ENCODE data around the gene PAQR6.

PAQR6 gene

GRCh38 chr1:156247460-156248322, at the start of gene PAQR6:
TSS of gene PAQR6 (minus strand) at chr1:156248056. CDS start at chr1:156246731, 1,325 bp downstream.
- DNase-seq: peak; percentile 9

GRCh38 chr1:156295391-156295947, 47.6 kb upstream of the PAQR6 start, which contains the start of gene GLMP:
TSS of gene GLMP (minus strand) at chr1:156295679. CDS start at chr1:156295645, 34 bp downstream.
- DNase-seq: peak; percentile 87

GRCh38 chr1:156293895-156294294, 46.0 kb upstream of the PAQR6 start:
- no peak for DNase-seq

GRCh38 chr1:156293098-156293434, 45.2 kb upstream of the PAQR6 start:
- no peak for DNase-seq

GRCh38 chr1:156291226-156292061, 43.6 kb upstream of the PAQR6 start:
- peak; percentile 91 for DNase-seq

- no peak for DNase-seq
Measured at GRCh38 chr1:156289857-156290256, 42.0 kb upstream of the PAQR6 start.

- DNase-seq: no peak
Measured at GRCh38 chr1:156286061-156286460, 38.2 kb upstream of the PAQR6 start.

GRCh38 chr1:156285437-156285836, 37.6 kb upstream of the PAQR6 start:
- no peak for DNase-seq

- DNase-seq: no peak
Measured at GRCh38 chr1:156284757-156285156, 36.9 kb upstream of the PAQR6 start.

GRCh38 chr1:156284112-156284511, 36.3 kb upstream of the PAQR6 start, which contains the start of gene TMEM79:
TSS of gene TMEM79 (plus strand) at chr1:156284325. CDS start at chr1:156285227, 902 bp downstream.
- no peak for DNase-seq

- peak; percentile 9 for DNase-seq
Measured at GRCh38 chr1:156283521-156283920, 35.7 kb upstream of the PAQR6 start.

GRCh38 chr1:156282479-156283222, 34.8 kb upstream of the PAQR6 start, which contains the start of gene SMG5:
TSS of gene SMG5 (minus strand) at chr1:156282825. CDS start at chr1:156282680, 145 bp downstream.
- peak; percentile 99 for DNase-seq

- DNase-seq: peak; percentile 47
Measured at GRCh38 chr1:156281693-156282478, 34.0 kb upstream of the PAQR6 start.

- DNase-seq: peak; percentile 87
Measured at GRCh38 chr1:156281281-156281680, 33.4 kb upstream of the PAQR6 start.

GRCh38 chr1:156279837-156280236, 32.0 kb upstream of the PAQR6 start:
- no peak for DNase-seq

GRCh38 chr1:156276966-156277381, 29.1 kb upstream of the PAQR6 start:
- DNase-seq: peak; percentile 40

GRCh38 chr1:156276532-156276931, 28.7 kb upstream of the PAQR6 start:
- DNase-seq: peak; percentile 35

- DNase-seq: no peak
Measured at GRCh38 chr1:156270314-156270713, 22.5 kb upstream of the PAQR6 start.

GRCh38 chr1:156268336-156268735, 20.5 kb upstream of the PAQR6 start:
- no peak for DNase-seq

- no peak for DNase-seq
Measured at GRCh38 chr1:156266051-156266450, 18.2 kb upstream of the PAQR6 start.

- no peak for DNase-seq
Measured at GRCh38 chr1:156263288-156263655, 15.4 kb upstream of the PAQR6 start.

Data from hematopoietic multipotent progenitor cell treated with erythropoietin and hydrocortisone succinate and interleukin-3 and kit ligand, for 6 days (in vitro differentiated cells).